Measurements from ENCODE around the gene TCF25.
"Not testable (repeated sequence)": the region's sequence is repeated elsewhere in the genome, so short reads cannot be mapped to it uniquely, and the experiment has no call there.

The TCF25 gene

DNA sequence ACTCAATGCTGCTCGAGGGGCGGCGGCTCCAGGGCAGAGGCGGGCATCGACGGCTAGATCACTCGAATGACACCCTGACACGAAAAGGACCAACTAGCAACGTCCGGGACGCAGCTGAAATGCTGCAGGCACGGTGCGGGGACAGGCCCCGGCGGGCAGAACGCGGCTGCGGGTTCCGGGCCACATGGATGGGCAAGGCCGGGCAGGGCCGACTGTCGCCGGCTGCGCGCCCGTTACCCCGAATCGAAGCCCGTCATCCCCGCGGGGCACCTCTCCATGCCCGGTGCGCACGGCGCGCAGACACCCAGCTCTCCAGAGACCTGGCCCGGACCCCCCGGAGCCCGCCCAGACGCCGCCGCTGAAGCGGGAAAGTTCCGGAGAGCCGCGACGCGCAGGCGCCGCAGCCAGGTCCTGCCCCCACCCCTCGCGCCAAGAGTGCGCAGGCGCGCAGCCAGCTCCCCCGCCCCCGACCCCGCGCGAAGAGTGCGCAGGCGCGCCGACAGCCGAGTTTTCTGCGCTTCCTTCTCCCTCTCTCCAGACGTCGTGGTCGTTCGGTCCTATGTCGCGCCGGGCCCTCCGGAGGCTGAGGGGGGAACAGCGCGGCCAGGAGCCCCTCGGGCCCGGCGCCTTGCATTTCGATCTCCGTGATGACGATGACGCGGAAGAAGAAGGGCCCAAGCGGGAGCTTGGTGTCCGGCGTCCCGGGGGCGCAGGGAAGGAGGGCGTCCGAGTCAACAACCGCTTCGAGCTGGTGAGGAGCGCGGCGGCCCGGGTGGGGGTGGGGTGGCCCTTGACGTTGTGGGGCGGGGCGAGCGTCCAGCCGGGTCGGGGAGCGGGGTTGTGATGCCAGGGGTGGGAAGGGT lies at the start of gene TCF25:
TCF25 (plus strand) TSS at position 484 of the 863 bp plus-strand sequence; CDS start at position 560, 76 bp downstream.
- DNase-seq, result peak; percentile 85

GRCh38 chr16:89823824-89824148 lies 49.6 kb upstream of the TCF25 start:
- not testable (repeated sequence) for DNase-seq

- DNase-seq, result no peak
Observed at GRCh38 chr16:89826531-89827382, 46.6 kb upstream of the TCF25 start.

GRCh38 chr16:89827383-89828198 lies 45.8 kb upstream of the TCF25 start:
- DNase-seq, result no peak

DNA sequence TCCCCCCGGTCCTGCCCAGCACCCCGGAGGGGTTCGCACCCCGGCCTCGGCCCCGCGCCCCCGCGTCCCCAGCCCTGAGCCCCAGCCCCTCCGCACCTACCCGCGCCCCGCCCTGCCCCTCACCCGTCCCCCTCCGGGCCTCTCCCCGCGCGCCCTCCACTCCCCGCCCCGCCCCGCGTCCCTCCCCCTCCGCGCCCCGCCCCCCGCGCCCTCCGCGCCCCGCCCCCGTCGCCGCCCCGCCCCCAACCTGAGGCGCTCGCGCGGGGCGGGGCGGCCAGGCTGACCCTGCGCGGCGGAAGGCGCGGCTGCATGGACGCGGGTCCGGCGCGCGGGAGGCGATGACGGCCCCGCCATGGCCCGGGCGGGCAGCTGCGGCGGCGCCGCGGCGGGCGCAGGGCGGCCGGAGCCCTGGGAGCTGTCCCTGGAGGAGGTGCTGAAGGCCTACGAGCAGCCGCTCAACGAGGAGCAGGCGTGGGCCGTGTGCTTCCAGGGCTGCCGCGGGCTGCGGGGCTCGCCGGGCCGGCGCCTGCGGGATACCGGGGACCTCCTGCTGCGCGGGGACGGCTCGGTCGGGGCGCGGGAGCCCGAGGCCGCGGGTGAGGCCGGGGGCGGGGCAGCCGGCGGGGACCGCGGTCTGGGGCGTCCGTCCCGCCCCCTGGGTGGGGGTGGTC lies 45.1 kb upstream of the TCF25 start, which contains the start of gene SPIRE2:
SPIRE2 (plus strand) TSS at position 277 of the 671 bp plus-strand sequence; CDS start at position 353, 76 bp downstream.
- peak; percentile 32 for DNase-seq

GRCh38 chr16:89828870-89829629 lies 44.3 kb upstream of the TCF25 start:
- no peak for DNase-seq

- no peak for DNase-seq
Observed at GRCh38 chr16:89829630-89830437, 43.6 kb upstream of the TCF25 start.

- DNase-seq, result no peak
Observed at GRCh38 chr16:89831810-89832328, 41.5 kb upstream of the TCF25 start.

GRCh38 chr16:89833664-89834363 lies 39.6 kb upstream of the TCF25 start:
- not testable (repeated sequence) for DNase-seq

DNA sequence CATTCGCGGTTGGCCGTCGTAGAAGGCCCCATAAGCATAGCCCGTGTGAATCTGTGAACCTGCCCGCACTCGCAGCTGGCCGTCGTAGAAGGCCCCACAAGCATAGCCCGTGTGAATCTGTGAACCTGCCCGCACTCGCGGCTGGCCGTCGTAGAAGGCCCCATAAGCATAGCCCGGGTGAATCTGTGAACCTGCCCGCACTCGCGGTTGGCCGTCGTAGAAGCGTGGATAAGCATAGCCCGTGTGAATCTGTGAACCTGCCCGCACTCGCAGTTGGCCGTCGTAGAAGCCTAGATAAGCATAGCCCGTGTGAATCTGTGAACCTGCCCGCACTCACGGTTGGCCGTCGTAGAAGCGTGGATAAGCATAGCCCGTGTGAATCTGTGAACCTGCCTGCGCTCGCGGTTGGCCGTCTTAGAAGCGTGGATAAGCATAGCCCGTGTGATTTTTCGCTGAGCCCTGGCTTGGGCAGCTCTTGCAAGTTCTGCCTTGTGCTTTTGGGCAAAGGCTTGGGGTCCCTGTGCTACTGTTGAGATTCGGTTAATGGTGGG lies 38.5 kb upstream of the TCF25 start:
- DNase-seq, result not testable (repeated sequence)

DNA sequence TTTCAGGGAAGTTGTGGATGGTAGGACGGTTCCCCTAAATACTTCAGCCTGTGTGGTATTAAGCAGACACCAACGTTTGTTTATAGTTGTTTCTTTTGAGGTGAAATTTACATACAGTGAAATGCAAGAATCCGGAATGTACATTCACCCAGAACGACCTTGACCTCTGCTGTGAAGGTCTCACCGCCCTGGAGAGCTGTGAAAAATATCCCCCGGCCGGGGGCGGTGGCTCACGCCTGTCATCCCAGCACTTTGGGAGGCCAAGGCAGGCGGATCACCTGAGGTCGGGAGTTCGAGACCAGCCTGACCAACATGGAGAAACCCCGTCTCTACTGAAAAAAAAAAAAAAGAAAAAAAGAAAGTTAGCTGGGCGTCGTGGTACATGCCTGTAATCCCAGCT lies 36.9 kb upstream of the TCF25 start:
- not testable (repeated sequence) for DNase-seq

GRCh38 chr16:89837014-89837546 lies 36.3 kb upstream of the TCF25 start:
- no peak for DNase-seq

GRCh38 chr16:89841275-89841674 lies 32.1 kb upstream of the TCF25 start:
- DNase-seq, result no peak

- no peak for DNase-seq
Observed at GRCh38 chr16:89842471-89843408, 30.7 kb upstream of the TCF25 start.

DNA sequence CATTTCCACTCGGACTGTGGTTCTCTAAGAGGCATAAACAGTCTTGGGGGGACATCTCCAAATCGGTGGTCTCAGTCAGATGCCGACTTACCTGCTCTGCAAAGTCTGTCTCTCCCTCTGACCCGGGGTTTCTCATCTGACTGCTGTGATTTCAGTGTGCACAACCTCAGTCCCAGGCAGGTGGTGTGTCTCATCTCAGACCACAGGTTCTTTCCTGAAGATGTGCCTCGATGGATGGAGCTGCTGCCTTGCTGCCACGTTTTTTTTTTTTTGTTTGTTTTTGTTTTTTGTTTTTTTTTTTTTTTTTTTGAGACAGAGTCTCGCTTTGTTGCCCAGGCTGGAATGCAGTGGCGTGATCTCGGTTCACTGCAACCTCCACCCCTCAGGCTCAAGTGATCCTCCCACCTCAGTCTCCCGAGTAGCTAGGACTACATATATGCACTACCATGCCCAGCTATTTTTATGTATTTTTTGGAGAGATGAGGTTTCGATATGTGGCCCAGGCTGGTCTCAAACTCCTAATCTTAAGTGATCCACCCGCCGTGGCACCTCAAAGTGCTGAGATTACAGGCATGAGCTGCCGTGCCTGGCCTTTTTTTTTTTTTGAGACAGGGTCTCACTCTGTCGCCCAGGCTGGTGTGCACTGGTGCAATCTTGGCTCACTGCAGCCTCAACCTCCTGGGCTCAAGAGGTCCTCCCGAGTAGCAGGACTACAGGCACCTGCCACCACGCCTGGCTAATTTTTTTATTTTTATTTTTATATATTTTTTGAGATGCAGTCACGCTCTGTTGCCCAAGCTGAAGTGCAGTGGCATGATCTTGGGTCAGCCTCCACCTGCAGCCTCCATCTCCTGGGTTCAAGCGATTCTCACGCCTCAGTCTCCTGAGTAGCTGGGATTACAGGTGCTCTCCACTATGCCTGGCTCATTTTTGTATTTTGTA lies 29.7 kb upstream of the TCF25 start:
- no peak for DNase-seq

GRCh38 chr16:89844739-89845339 lies 28.6 kb upstream of the TCF25 start:
- DNase-seq, result no peak

Measured in GDM1 (cell line).